ENCODE measurements around the gene PRKN.

Gene PRKN

GRCh38 chr6:162273986-162274385 is 453.6 kb downstream of the PRKN start:
- Histone ChIP-seq H3K4me3 (ENCODE audit: low read depth, low read length) (no peak overlapping the region), H3K27me3 (ENCODE audit: insufficient read depth, low read depth, severe bottlenecking) (no peaks in the 10 kb centered on the region), H3K9me3 (ENCODE audit: severe bottlenecking) (no peaks in the 10 kb centered on the region), H3K27ac (no peak overlapping the region), H3K36me3 (no peaks in the 10 kb centered on the region)
- DNase-seq, result no peak
- no peak for TF ChIP-seq CTCF (IDR thresholded peaks at IDR 0.05; ENCODE audit: low read depth, low read length)

GRCh38 chr6:162271922-162272321 is 455.6 kb downstream of the PRKN start:
- Histone ChIP-seq H3K27ac (no peak overlapping the region), H3K9me3 (ENCODE audit: severe bottlenecking) (no peaks in the 10 kb centered on the region), H3K4me3 (ENCODE audit: low read depth, low read length) (no peak overlapping the region), H3K36me3 (no peaks in the 10 kb centered on the region), H3K27me3 (ENCODE audit: insufficient read depth, low read depth, severe bottlenecking) (no peaks in the 10 kb centered on the region)
- DNase-seq, result no peak
- no peak for TF ChIP-seq CTCF (IDR thresholded peaks at IDR 0.05; ENCODE audit: low read depth, low read length)

GRCh38 chr6:162270966-162271365 is 456.6 kb downstream of the PRKN start:
- no peaks in the 10 kb centered on the region for H3K27me3 ChIP-seq (ENCODE audit: insufficient read depth, low read depth, severe bottlenecking)
- no peak for DNase-seq

GRCh38 chr6:162267641-162268040 is 459.9 kb downstream of the PRKN start:
- TF ChIP-seq CTCF (IDR thresholded peaks at IDR 0.05; ENCODE audit: low read depth, low read length), result no peak

More at GRCh38 chr6:162270966-162271365, 456.6 kb downstream of the PRKN start:
- H3K4me3 ChIP-seq (ENCODE audit: low read depth, low read length), result no peak overlapping the region
- H3K9me3 ChIP-seq (ENCODE audit: severe bottlenecking), result no peaks in the 10 kb centered on the region
- H3K36me3 ChIP-seq, result no peaks in the 10 kb centered on the region
- TF ChIP-seq CTCF (IDR thresholded peaks at IDR 0.05; ENCODE audit: low read depth, low read length), result no peak
- H3K27ac ChIP-seq, result no peak overlapping the region

GRCh38 chr6:162267126-162267525 is 460.4 kb downstream of the PRKN start:
- no peak overlapping the region for H3K27ac ChIP-seq
- DNase-seq, result no peak
- no peaks in the 10 kb centered on the region for H3K36me3 ChIP-seq
- no peaks in the 10 kb centered on the region for H3K9me3 ChIP-seq (ENCODE audit: severe bottlenecking)
- no peak overlapping the region for H3K4me3 ChIP-seq (ENCODE audit: low read depth, low read length)
- H3K27me3 ChIP-seq (ENCODE audit: insufficient read depth, low read depth, severe bottlenecking), result no peaks in the 10 kb centered on the region
- TF ChIP-seq CTCF (IDR thresholded peaks at IDR 0.05; ENCODE audit: low read depth, low read length), result no peak

More at GRCh38 chr6:162267641-162268040, 459.9 kb downstream of the PRKN start:
- no peaks in the 10 kb centered on the region for H3K27me3 ChIP-seq (ENCODE audit: insufficient read depth, low read depth, severe bottlenecking)
- no peaks in the 10 kb centered on the region for H3K9me3 ChIP-seq (ENCODE audit: severe bottlenecking)
- no peak overlapping the region for H3K27ac ChIP-seq
- H3K4me3 ChIP-seq (ENCODE audit: low read depth, low read length), result no peak overlapping the region
- H3K36me3 ChIP-seq, result no peaks in the 10 kb centered on the region
- no peak for DNase-seq

GRCh38 chr6:162264581-162264980 is 463.0 kb downstream of the PRKN start:
- no peaks in the 10 kb centered on the region for H3K27me3 ChIP-seq (ENCODE audit: insufficient read depth, low read depth, severe bottlenecking)

More at GRCh38 chr6:162264581-162264980, 463.0 kb downstream of the PRKN start:
- no peak for DNase-seq
- no peak overlapping the region for H3K4me3 ChIP-seq (ENCODE audit: low read depth, low read length)
- H3K27ac ChIP-seq, result no peak overlapping the region
- H3K9me3 ChIP-seq (ENCODE audit: severe bottlenecking), result no peaks in the 10 kb centered on the region
- no peak for TF ChIP-seq CTCF (IDR thresholded peaks at IDR 0.05; ENCODE audit: low read depth, low read length)
- no peaks in the 10 kb centered on the region for H3K36me3 ChIP-seq
